Transverse colon (tissue), 4 donors: ENCODE results near the gene TGFBR2. TPM values are rescaled to one million over a fixed set of nuclear protein-coding genes. Genes with fewer than 3 reads are reported as not detected.

Experiments used
- DNase-seq: peaks from one replicate; pipeline ENCODE4 v3.0.0-alpha.2; 2019
- H3K27ac ChIP-seq, 4 donors: fragments of 200-600 bp; sonication (generic); 2 replicates each; pipeline ENCODE4 v1.5.1; 2016 to 2018; ENCODE audit warnings: inconsistent platforms in 4 of 4
- H3K27me3 ChIP-seq: fragments of 200-600 bp; sonication (generic); 2 replicates; pipeline ENCODE4 v1.5.1; 2017; ENCODE audit warnings: inconsistent platforms
- H3K36me3 ChIP-seq, 4 donors: fragments of 200-600 bp; sonication (generic); 2 replicates each; pipeline ENCODE4 v1.5.1; 2017 to 2019; ENCODE audit warnings: inconsistent platforms in 4 of 4
- H3K4me1 ChIP-seq, 4 donors: fragments of 200-600 bp; sonication (generic); 2 replicates each; pipeline ENCODE4 v1.5.1; 2017 to 2020; ENCODE audit warnings: inconsistent platforms in 4 of 4
- H3K4me3 ChIP-seq, 4 donors: fragments of 200-600 bp; sonication (generic); 1 replicate in 1 of 4; 2 replicates in 3 of 4; pipeline versions ENCODE4 v1.5.1 to v1.6.1; 2017 to 2019; ENCODE audit warnings: inconsistent platforms in 4 of 4
- H3K9me3 ChIP-seq, 2 donors: fragments of 200-600 bp; sonication (generic); 2 replicates each; pipeline ENCODE4 v1.5.1; 2017 to 2019; ENCODE audit warnings: inconsistent platforms in 2 of 2
- EP300 ChIP-seq: sonication (generic); formaldehyde crosslinking; IDR thresholded peaks from one replicate; pipeline ENCODE4 v1.6.1; 2017; ENCODE audit warnings: antibody characterized with exemption, low read depth
- POLR2A ChIP-seq: fragments of 450-650 bp; IDR thresholded peaks from one replicate; pipeline ENCODE4 v1.6.1; 2016; ENCODE audit warnings: antibody characterized with exemption, mild to moderate bottlenecking, moderate library complexity
- POLR2AphosphoS5 ChIP-seq, 3 donors: sonication (generic); formaldehyde crosslinking; IDR thresholded peaks; one replicate each; pipeline ENCODE4 v1.6.1; 2016; ENCODE audit warnings: antibody characterized with exemption in 3 of 3
- WGBS, 2 donors: methylation state at CpG; one replicate each; pipeline ENCODE4 v1.1.5; 2018; ENCODE audit warnings: low coverage in 1 of 2; 5-methylcytosine and 5-hydroxymethylcytosine counted together
- in situ Hi-C, 4 donors: fragments of 200-750 bp; cut with MboI; loops; one replicate each; pipeline versions ENCODE4 v1.15.0 to v1.15.1; 2017; ENCODE audit warnings: low sequenced_read_pairs in 3 of 4, low pct_ligation_motif_present in 1 of 4, low pct_unique_long_range_greater_than_20kb in 1 of 4
- intact Hi-C: fragments of 100-400 bp; cut with DNase I; formaldehyde crosslinking; loops from one replicate; pipeline ENCODE4 v1.15.1; 2023; ENCODE audit warnings: low total_unique reads
- total RNA-seq, 4 donors: library from RNA; depleted of rRNA; stranded (reverse); fragments of >200 nt; gene quantifications; one replicate each; pipeline ENCODE4 v1.1.0, GENCODE V29; 2016
- TF ChIP-seq, protein P1 (sequence below), 5 experiments: fragments of 200-600 bp in 3 of 5; fragments of 450-650 bp in 2 of 5; sonication (generic) in 3 of 5; IDR thresholded peaks; 1 replicate in 2 of 5; 2 replicates in 3 of 5; pipeline ENCODE4 v1.5.1; 2016 to 2017; ENCODE audit warnings: antibody characterized with exemption in 5 of 5, inconsistent platforms in 3 of 5, mild to moderate bottlenecking in 2 of 5, moderate library complexity in 1 of 5

The TGFBR2 gene
- total RNA-seq, 4 donors from 2014 or later, result 63.2 to 179 (median 98.5) TPM

DNA sequence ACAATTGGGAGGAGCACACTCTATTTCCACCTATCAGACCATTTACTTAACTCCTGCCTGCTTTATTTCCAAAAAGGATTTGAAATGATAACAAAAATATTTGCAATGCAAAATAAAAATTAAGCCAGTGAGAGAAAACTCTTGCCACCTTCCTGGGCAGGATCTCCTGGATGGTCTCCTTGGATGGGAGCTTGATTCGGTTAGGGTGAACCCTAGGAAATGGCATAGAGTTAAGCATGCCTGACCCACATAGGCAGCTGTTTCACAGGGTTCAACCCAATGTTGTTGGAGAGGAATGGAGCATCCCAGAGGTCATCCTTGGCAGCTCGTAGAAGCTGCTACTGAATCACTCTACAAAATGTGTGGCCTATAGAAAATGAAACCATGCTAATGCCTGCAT, 83.8 kb downstream of the TGFBR2 start:
- Histone ChIP-seq H3K9me3 (no peaks in the 10 kb centered on the region), H3K27ac (peak overlapping the region; percentile 81 to 83 (median 82)), H3K4me1 (peaks cover 24 to 80% (median 42%) of the 10 kb centered on the region in 4 donors), H3K27me3 (no peaks in the 10 kb centered on the region), H3K4me3 (no peak overlapping the region), H3K36me3 (peaks cover 0 to 16% (median 2%) of the 10 kb centered on the region in 4 donors)
- WGBS, 2 donors, result 71% methylated on average over 2 of the region's 2 CpGs; no CpG with 5 or more reads in 1 of the 2 donors
- no peak for DNase-seq
- in situ Hi-C loops (loop anchor here in 3 of 4 donors (10.0 to 25.0 kb wide), 4 partner anchors 178 to 645 kb away; no protein-coding TSS in a partner anchor), intact Hi-C loops (loop anchor here (5.0 to 10.0 kb wide), 2 partner anchors 578 to 645 kb away; no protein-coding TSS in a partner anchor)
- TF ChIP-seq POLR2AphosphoS5 (IDR thresholded peaks at IDR 0.05) (no peak), POLR2A (no peak), EP300 (no peak)
- TF ChIP-seq, protein P1, sequence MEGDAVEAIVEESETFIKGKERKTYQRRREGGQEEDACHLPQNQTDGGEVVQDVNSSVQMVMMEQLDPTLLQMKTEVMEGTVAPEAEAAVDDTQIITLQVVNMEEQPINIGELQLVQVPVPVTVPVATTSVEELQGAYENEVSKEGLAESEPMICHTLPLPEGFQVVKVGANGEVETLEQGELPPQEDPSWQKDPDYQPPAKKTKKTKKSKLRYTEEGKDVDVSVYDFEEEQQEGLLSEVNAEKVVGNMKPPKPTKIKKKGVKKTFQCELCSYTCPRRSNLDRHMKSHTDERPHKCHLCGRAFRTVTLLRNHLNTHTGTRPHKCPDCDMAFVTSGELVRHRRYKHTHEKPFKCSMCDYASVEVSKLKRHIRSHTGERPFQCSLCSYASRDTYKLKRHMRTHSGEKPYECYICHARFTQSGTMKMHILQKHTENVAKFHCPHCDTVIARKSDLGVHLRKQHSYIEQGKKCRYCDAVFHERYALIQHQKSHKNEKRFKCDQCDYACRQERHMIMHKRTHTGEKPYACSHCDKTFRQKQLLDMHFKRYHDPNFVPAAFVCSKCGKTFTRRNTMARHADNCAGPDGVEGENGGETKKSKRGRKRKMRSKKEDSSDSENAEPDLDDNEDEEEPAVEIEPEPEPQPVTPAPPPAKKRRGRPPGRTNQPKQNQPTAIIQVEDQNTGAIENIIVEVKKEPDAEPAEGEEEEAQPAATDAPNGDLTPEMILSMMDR (IDR thresholded peaks at IDR 0.05), result no peak

DNA sequence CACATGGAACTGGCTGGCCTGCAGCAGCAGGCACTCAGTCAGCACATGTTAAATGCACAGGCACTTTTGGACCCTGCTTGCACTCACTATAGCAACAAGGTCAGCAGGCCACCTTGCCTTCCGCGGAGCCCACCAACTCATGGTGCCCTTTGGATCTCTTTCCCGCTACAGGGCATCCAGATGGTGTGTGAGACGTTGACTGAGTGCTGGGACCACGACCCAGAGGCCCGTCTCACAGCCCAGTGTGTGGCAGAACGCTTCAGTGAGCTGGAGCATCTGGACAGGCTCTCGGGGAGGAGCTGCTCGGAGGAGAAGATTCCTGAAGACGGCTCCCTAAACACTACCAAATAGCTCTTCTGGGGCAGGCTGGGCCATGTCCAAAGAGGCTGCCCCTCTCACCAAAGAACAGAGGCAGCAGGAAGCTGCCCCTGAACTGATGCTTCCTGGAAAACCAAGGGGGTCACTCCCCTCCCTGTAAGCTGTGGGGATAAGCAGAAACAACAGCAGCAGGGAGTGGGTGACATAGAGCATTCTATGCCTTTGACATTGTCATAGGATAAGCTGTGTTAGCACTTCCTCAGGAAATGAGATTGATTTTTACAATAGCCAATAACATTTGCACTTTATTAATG, 85.0 kb downstream of the TGFBR2 start:
- DNase-seq, result no peak
- H3K4me1 ChIP-seq, result peaks cover 25 to 75% (median 42%) of the 10 kb centered on the region in 4 donors
- peak overlapping the region; percentile 40 to 83 (median 82) for H3K27ac ChIP-seq
- no peak for TF ChIP-seq EP300
- no peak for TF ChIP-seq POLR2A
- TF ChIP-seq, protein P1 (IDR thresholded peaks at IDR 0.05), result no peak
- no peak for TF ChIP-seq POLR2AphosphoS5 (IDR thresholded peaks at IDR 0.05)
- H3K4me3 ChIP-seq, result no peak overlapping the region
- no peaks in the 10 kb centered on the region for H3K27me3 ChIP-seq
- H3K9me3 ChIP-seq, result no peaks in the 10 kb centered on the region
- 68% methylated on average over 10 of the region's 10 CpGs; no CpG with 5 or more reads in 1 of the 2 donors for WGBS, 2 donors
- peaks cover 0 to 16% (median 2%) of the 10 kb centered on the region in 4 donors for H3K36me3 ChIP-seq
- intact Hi-C loops, result loop anchor here (5.0 to 10.0 kb wide), 2 partner anchors 579 to 647 kb away; no protein-coding TSS in a partner anchor
- in situ Hi-C loops, result loop anchor here in 3 of 4 donors (10.0 to 25.0 kb wide), 4 partner anchors 179 to 647 kb away; no protein-coding TSS in a partner anchor

DNA sequence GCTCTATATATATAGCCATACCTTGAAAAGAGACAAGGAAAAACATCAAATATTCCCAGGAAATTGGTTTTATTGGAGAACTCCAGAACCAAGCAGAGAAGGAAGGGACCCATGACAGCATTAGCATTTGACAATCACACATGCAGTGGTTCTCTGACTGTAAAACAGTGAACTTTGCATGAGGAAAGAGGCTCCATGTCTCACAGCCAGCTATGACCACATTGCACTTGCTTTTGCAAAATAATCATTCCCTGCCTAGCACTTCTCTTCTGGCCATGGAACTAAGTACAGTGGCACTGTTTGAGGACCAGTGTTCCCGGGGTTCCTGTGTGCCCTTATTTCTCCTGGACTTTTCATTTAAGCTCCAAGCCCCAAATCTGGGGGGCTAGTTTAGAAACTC, 85.5 kb downstream of the TGFBR2 start:
- Histone ChIP-seq H3K27me3 (no peaks in the 10 kb centered on the region), H3K27ac (peak overlapping the region; percentile 40 to 83 (median 82)), H3K36me3 (peaks cover 0 to 16% (median 2%) of the 10 kb centered on the region in 4 donors), H3K9me3 (no peaks in the 10 kb centered on the region), H3K4me1 (peaks cover 24 to 74% (median 40%) of the 10 kb centered on the region in 4 donors), H3K4me3 (no peak overlapping the region)
- TF ChIP-seq EP300, result no peak
- no peak for TF ChIP-seq POLR2AphosphoS5 (IDR thresholded peaks at IDR 0.05)
- TF ChIP-seq POLR2A, result no peak
- TF ChIP-seq, protein P1 (IDR thresholded peaks at IDR 0.05), result no peak
- intact Hi-C loops (loop anchor here (5.0 to 10.0 kb wide), 2 partner anchors 580 to 647 kb away; no protein-coding TSS in a partner anchor), in situ Hi-C loops (loop anchor here in 3 of 4 donors (10.0 to 25.0 kb wide), 4 partner anchors 180 to 647 kb away; no protein-coding TSS in a partner anchor)
- DNase-seq, result no peak
- WGBS, 2 donors, result 86% methylated on average over 1 of the region's 1 CpG; no CpG with 5 or more reads in 1 of the 2 donors

DNA sequence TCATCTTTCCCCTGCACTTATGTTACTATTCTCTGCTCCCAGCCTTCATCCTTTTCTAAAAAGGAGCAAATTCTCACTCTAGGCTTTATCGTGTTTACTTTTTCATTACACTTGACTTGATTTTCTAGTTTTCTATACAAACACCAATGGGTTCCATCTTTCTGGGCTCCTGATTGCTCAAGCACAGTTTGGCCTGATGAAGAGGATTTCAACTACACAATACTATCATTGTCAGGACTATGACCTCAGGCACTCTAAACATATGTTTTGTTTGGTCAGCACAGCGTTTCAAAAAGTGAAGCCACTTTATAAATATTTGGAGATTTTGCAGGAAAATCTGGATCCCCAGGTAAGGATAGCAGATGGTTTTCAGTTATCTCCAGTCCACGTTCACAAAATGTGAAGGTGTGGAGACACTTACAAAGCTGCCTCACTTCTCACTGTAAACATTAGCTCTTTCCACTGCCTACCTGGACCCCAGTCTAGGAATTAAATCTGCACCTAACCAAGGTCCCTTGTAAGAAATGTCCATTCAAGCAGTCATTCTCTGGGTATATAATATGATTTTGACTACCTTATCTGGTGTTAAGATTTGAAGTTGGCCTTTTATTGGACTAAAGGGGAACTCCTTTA, 86.2 kb downstream of the TGFBR2 start:
- Histone ChIP-seq H3K4me1 (peaks cover 22 to 67% (median 35%) of the 10 kb centered on the region in 4 donors), H3K9me3 (no peaks in the 10 kb centered on the region), H3K27ac (peak overlapping the region; percentile 40 to 83 (median 61)), H3K36me3 (peaks cover 0 to 11% (median 2%) of the 10 kb centered on the region in 4 donors), H3K27me3 (no peaks in the 10 kb centered on the region), H3K4me3 (no peak overlapping the region)
- TF ChIP-seq POLR2A (no peak), POLR2AphosphoS5 (IDR thresholded peaks at IDR 0.05) (no peak), EP300 (no peak)
- TF ChIP-seq, protein P1 (IDR thresholded peaks at IDR 0.05), result no peak
- in situ Hi-C loops (loop anchor here in 3 of 4 donors (10.0 to 25.0 kb wide), 4 partner anchors 180 to 648 kb away; no protein-coding TSS in a partner anchor), intact Hi-C loops (loop anchor here (5.0 to 10.0 kb wide), 2 partner anchors 580 to 648 kb away; no protein-coding TSS in a partner anchor)
- WGBS, 2 donors, result 65 to 66% methylated on average over 3 of the region's 3 CpGs
- DNase-seq, result no peak
